ENCODE data around the gene NUCB1.

NUCB1 gene

GRCh38 chr19:48940902-48941301 is 40.8 kb downstream of the NUCB1 start:
- DNase-seq (ENCODE audit: low read depth, low spot score) = no peak
- no peak for TF ChIP-seq CTCF (IDR thresholded peaks at IDR 0.05; ENCODE audit: low read depth, low read length)
- in situ Hi-C loops (cut with HindIII; ENCODE audit: low sequenced_read_pairs) = no loop called here
- H3K4me3 ChIP-seq (ENCODE audit: low read depth, low read length) = no peak overlapping the region

- H3K4me3 ChIP-seq (ENCODE audit: low read depth, low read length) = no peak overlapping the region
- in situ Hi-C loops (cut with HindIII; ENCODE audit: low sequenced_read_pairs) = no loop called here
- no peak for TF ChIP-seq CTCF (IDR thresholded peaks at IDR 0.05; ENCODE audit: low read depth, low read length)
- DNase-seq (ENCODE audit: low read depth, low spot score) = no peak
Measured at GRCh38 chr19:48943081-48943480, 43.0 kb downstream of the NUCB1 start.

- in situ Hi-C loops (cut with HindIII; ENCODE audit: low sequenced_read_pairs) = no loop called here
- no peak for DNase-seq (ENCODE audit: low read depth, low spot score)
- no peak for TF ChIP-seq CTCF (IDR thresholded peaks at IDR 0.05; ENCODE audit: low read depth, low read length)
- H3K4me3 ChIP-seq (ENCODE audit: low read depth, low read length) = no peak overlapping the region
Measured at GRCh38 chr19:48945415-48945814, 45.3 kb downstream of the NUCB1 start.

- in situ Hi-C loops (cut with HindIII; ENCODE audit: low sequenced_read_pairs) = no loop called here
Measured at GRCh38 chr19:48945817-48946216, 45.7 kb downstream of the NUCB1 start.

GRCh38 chr19:48946463-48947257 is 46.5 kb downstream of the NUCB1 start:
- no peak overlapping the region for H3K4me3 ChIP-seq (ENCODE audit: low read depth, low read length)
- in situ Hi-C loops (cut with HindIII; ENCODE audit: low sequenced_read_pairs) = no loop called here
- TF ChIP-seq CTCF (IDR thresholded peaks at IDR 0.05; ENCODE audit: low read depth, low read length) = no peak

More at GRCh38 chr19:48945817-48946216, 45.7 kb downstream of the NUCB1 start:
- DNase-seq (ENCODE audit: low read depth, low spot score) = no peak
- H3K4me3 ChIP-seq (ENCODE audit: low read depth, low read length) = no peak overlapping the region
- no peak for TF ChIP-seq CTCF (IDR thresholded peaks at IDR 0.05; ENCODE audit: low read depth, low read length)

GRCh38 chr19:48947258-48947542 is 47.1 kb downstream of the NUCB1 start:
- no peak for DNase-seq (ENCODE audit: low read depth, low spot score)
- TF ChIP-seq CTCF (IDR thresholded peaks at IDR 0.05; ENCODE audit: low read depth, low read length) = no peak

More at GRCh38 chr19:48946463-48947257, 46.5 kb downstream of the NUCB1 start:
- DNase-seq (ENCODE audit: low read depth, low spot score) = no peak

More at GRCh38 chr19:48947258-48947542, 47.1 kb downstream of the NUCB1 start:
- H3K4me3 ChIP-seq (ENCODE audit: low read depth, low read length) = no peak overlapping the region
- in situ Hi-C loops (cut with HindIII; ENCODE audit: low sequenced_read_pairs) = no loop called here

Measured in astrocyte of the spinal cord (primary cell).